K562 (cell line): Measurements from ENCODE around the gene CZIB. TPM values are rescaled to one million over a fixed set of nuclear protein-coding genes. Genes with fewer than 3 reads are reported as not detected.

Experiments used
- CEBPB ChIP-seq: fragments of 450-650 bp; IDR thresholded peaks from 2 replicates; pipeline ENCODE4 v1.6.1; 2016; ENCODE audit warnings: missing genetic modification characterization, missing compliant biosample characterization
- CTBP1 ChIP-seq: fragments of 450-650 bp; IDR thresholded peaks from 2 replicates; pipeline ENCODE4 v1.6.1; 2016; ENCODE audit warnings: borderline replicate concordance
- CXXC5 ChIP-seq: fragments of 250-450 bp; sonication (Bioruptor Pico); IDR thresholded peaks from 2 replicates; pipeline ENCODE4 v1.8.0; 2022; ENCODE audit warnings: inconsistent platforms, mild to moderate bottlenecking, moderate library complexity
- HDAC3 ChIP-seq: fragments of 450-650 bp; IDR thresholded peaks from 2 replicates; pipeline ENCODE4 v1.6.1; 2018; ENCODE audit warnings: borderline replicate concordance, mild to moderate bottlenecking, moderate library complexity; ENCODE audit not compliant: partially characterized antibody
- JUND ChIP-seq, 2 experiments: IDR thresholded peaks; 2 replicates in 1 of 2; 3 replicates in 1 of 2; pipeline ENCODE4 v1.6.1; 2011; ENCODE audit warnings: borderline replicate concordance in 2 of 2, low read depth in 2 of 2, low read length in 2 of 2, improper control_type of control experiment in 1 of 2, missing biosample characterization in 1 of 2, missing genetic modification characterization in 1 of 2, missing genetic modification reagents in 1 of 2
- MED1 ChIP-seq: sonication (generic); formaldehyde crosslinking; IDR thresholded peaks from 2 replicates; pipeline ENCODE4 v1.8.1; 2023; ENCODE audit warnings: missing genetic modification reagents, borderline replicate concordance
- MTA1 ChIP-seq: fragments of 450-650 bp; IDR thresholded peaks from 2 replicates; pipeline ENCODE4 v1.6.1; 2017; ENCODE audit warnings: borderline replicate concordance
- NFIC ChIP-seq: fragments of 450-650 bp; IDR thresholded peaks from 2 replicates; pipeline ENCODE4 v1.6.1; 2017; ENCODE audit warnings: mild to moderate bottlenecking, inconsistent platforms
- SRSF1 ChIP-seq: fragments of 200-400 bp; formaldehyde crosslinking; IDR thresholded peaks from 2 replicates; pipeline ENCODE4 v1.6.1; 2017; ENCODE audit warnings: mild to moderate bottlenecking, low read depth, low read length, moderate library complexity
- TEAD1 ChIP-seq, 2 experiments: fragments of 450-650 bp in 1 of 2; sonication (generic) in 1 of 2; formaldehyde crosslinking; IDR thresholded peaks; 2 replicates each; pipeline versions ENCODE4 v1.4.0 to v1.8.0; 2020 to 2022; ENCODE audit warnings: mild to moderate bottlenecking in 2 of 2, missing genetic modification reagents in 1 of 2
- ZNF212 ChIP-seq: fragments of 450-650 bp; formaldehyde crosslinking; IDR thresholded peaks from 2 replicates; pipeline ENCODE4 v1.4.0; 2020; ENCODE audit warnings: mild to moderate bottlenecking
- ZNF766 ChIP-seq: fragments of 200-800 bp; sonication (Bioruptor generic); conservative IDR thresholded peaks from 2 replicates; pipeline ENCODE4 v1.6.1; 2016; ENCODE audit warnings: missing genetic modification characterization, missing compliant biosample characterization
- ZNF778 ChIP-seq: fragments of 450-650 bp; formaldehyde crosslinking; IDR thresholded peaks from 2 replicates; pipeline ENCODE4 v1.4.0; 2020; ENCODE audit warnings: mild to moderate bottlenecking, moderate library complexity
- ZZZ3 ChIP-seq: fragments of 450-650 bp; IDR thresholded peaks from 2 replicates; pipeline ENCODE4 v1.6.1; 2016; ENCODE audit warnings: antibody characterized with exemption, mild to moderate bottlenecking, moderate library complexity
- polyA plus RNA-seq, 8 experiments: library from polyadenylated mRNA; depleted of rRNA in 4 of 8; stranded (reverse) in 5 of 8; unstranded in 3 of 8; fragments of >200 nt; fragmentation: Nextera tagmentation in 2 of 8; fragmentation: Illumina TruSeq in 1 of 8; extraction: Ambion mirVana in 2 of 8; extraction: Trizol in 1 of 8; gene quantifications; 2 replicates each; pipeline versions ENCODE4 v1.2.1 to v1.2.3, GENCODE V29; 2011 to 2014; ENCODE audit warnings: inconsistent platforms in 1 of 8, missing spikeins in 1 of 8
- total RNA-seq, 7 experiments: library from RNA; depleted of rRNA in 6 of 7; stranded (reverse); fragments of >200 nt in 6 of 7; fragmentation: Illumina TruSeq in 2 of 7; extraction: Trizol in 2 of 7; gene quantifications; 2 replicates each; pipeline versions ENCODE4 v1.2.1 to v1.2.3, GENCODE V29; 2011 to 2021; ENCODE audit warnings: low replicate concordance in 1 of 7
- TF ChIP-seq, protein P1 (sequence below): sonication (generic); formaldehyde crosslinking; IDR thresholded peaks from 2 replicates; pipeline ENCODE4 v1.9.0; 2022; ENCODE audit warnings: mild to moderate bottlenecking, missing genetic modification reagents
- TF ChIP-seq, protein P2 (sequence below): IDR thresholded peaks from 2 replicates; pipeline ENCODE4 v1.6.1; 2016; ENCODE audit warnings: missing genetic modification characterization, missing compliant biosample characterization
- TF ChIP-seq, protein P3 (sequence below): fragments of 450-650 bp; formaldehyde crosslinking; IDR thresholded peaks from 2 replicates; pipeline ENCODE4 v1.4.0; 2020; ENCODE audit warnings: mild to moderate bottlenecking, moderate library complexity
- TF ChIP-seq, protein P4 (sequence below): fragments of 250-450 bp; sonication (Bioruptor Pico); IDR thresholded peaks from 2 replicates; pipeline ENCODE4 v1.5.0; 2021; ENCODE audit warnings: mild to moderate bottlenecking, borderline replicate concordance

CZIB gene
- total and polyA plus RNA-seq, 9 of the 15 experiments (the other 6 are each of a cell fraction or from before 2014, with no cell fraction given) = 52.6 to 111 (median 80.0) TPM

DNA sequence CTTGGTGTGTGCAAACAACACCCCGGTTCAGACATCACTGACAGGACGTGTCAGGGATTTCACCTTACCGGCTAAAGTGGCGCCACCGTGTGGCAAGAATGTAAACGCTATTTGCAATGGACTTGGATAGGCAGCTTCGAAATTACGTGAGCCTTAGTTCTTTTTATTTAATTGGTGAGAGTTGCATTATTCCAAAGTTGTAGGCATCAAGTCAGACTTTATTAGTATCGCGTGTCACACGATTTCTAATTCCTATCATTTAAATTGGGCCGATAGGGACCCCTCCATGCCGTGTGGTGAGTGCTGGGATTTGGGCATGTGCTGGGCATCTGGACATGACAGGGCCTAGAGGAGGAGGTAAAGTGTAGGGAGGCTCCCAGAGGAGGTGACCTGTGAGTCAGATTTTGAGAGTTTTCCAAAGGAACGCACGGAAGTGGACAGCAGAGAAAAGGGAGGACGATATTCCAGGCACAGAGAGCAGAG is 38.3 kb downstream of the CZIB start (continued):
- TF ChIP-seq JUND (IDR thresholded peaks at IDR 0.05; ENCODE audit: borderline replicate concordance, low read depth, low read length) = peak; percentile 31; the same call in 1 of the 2 replicates
- TF ChIP-seq JUND (tag; IDR thresholded peaks at IDR 0.05; ENCODE audit: borderline replicate concordance, low read depth, low read length) = no peak
- TF ChIP-seq SRSF1 = no peak
- TF ChIP-seq CEBPB (tag) = peak; percentile 70; the same call in 1 of the 2 replicates
- no peak for TF ChIP-seq NFIC
- no peak for TF ChIP-seq ZNF212 (CRISPR knock-in tag)
- peak; percentile 58; the same call in 1 of the 2 replicates for TF ChIP-seq CTBP1
- TF ChIP-seq, protein P1, sequence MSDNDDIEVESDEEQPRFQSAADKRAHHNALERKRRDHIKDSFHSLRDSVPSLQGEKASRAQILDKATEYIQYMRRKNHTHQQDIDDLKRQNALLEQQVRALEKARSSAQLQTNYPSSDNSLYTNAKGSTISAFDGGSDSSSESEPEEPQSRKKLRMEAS = 0 out of 2 replicates have a peak, but pooled peaks have one; percentile 25
- TF ChIP-seq, protein P2, sequence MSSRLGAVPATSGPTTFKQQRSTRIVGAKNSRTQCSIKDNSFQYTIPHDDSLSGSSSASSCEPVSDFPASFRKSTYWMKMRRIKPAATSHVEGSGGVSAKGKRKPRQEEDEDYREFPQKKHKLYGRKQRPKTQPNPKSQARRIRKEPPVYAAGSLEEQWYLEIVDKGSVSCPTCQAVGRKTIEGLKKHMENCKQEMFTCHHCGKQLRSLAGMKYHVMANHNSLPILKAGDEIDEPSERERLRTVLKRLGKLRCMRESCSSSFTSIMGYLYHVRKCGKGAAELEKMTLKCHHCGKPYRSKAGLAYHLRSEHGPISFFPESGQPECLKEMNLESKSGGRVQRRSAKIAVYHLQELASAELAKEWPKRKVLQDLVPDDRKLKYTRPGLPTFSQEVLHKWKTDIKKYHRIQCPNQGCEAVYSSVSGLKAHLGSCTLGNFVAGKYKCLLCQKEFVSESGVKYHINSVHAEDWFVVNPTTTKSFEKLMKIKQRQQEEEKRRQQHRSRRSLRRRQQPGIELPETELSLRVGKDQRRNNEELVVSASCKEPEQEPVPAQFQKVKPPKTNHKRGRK = no peak
- no peak for TF ChIP-seq ZZZ3
- no peak for TF ChIP-seq MED1
- no peak for TF ChIP-seq ZNF766 (CRISPR knock-in tag)
- peak; percentile 100 for TF ChIP-seq TEAD1 (CRISPR knock-in tag; IDR thresholded peaks at IDR 0.05)
- TF ChIP-seq ZNF778 (CRISPR knock-in tag) = no peak
- no peak for TF ChIP-seq MTA1
- TF ChIP-seq, protein P3, sequence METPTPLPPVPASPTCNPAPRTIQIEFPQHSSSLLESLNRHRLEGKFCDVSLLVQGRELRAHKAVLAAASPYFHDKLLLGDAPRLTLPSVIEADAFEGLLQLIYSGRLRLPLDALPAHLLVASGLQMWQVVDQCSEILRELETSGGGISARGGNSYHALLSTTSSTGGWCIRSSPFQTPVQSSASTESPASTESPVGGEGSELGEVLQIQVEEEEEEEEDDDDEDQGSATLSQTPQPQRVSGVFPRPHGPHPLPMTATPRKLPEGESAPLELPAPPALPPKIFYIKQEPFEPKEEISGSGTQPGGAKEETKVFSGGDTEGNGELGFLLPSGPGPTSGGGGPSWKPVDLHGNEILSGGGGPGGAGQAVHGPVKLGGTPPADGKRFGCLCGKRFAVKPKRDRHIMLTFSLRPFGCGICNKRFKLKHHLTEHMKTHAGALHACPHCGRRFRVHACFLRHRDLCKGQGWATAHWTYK = no peak
- peak; percentile 66 for TF ChIP-seq CXXC5 (CRISPR knock-in tag)
- TF ChIP-seq HDAC3 = no peak
- TF ChIP-seq, protein P4, sequence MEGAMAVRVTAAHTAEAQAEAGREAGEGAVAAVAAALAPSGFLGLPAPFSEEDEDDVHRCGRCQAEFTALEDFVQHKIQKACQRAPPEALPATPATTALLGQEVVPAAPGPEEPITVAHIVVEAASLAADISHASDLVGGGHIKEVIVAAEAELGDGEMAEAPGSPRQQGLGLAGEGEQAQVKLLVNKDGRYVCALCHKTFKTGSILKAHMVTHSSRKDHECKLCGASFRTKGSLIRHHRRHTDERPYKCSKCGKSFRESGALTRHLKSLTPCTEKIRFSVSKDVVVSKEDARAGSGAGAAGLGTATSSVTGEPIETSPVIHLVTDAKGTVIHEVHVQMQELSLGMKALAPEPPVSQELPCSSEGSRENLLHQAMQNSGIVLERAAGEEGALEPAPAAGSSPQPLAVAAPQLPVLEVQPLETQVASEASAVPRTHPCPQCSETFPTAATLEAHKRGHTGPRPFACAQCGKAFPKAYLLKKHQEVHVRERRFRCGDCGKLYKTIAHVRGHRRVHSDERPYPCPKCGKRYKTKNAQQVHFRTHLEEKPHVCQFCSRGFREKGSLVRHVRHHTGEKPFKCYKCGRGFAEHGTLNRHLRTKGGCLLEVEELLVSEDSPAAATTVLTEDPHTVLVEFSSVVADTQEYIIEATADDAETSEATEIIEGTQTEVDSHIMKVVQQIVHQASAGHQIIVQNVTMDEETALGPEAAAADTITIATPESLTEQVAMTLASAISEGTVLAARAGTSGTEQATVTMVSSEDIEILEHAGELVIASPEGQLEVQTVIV (CRISPR knock-in tag) = no peak
